ENCODE data around the gene LZTS3. TPM values are rescaled to one million over a fixed set of nuclear protein-coding genes. Genes with fewer than 3 reads are reported as not detected.
"Not testable (repeated sequence)": the region's sequence is repeated elsewhere in the genome, so short reads cannot be mapped to it uniquely, and the experiment has no call there.

LZTS3 gene
- total RNA-seq, 1 donor from 2014 or later = 0.45 TPM

DNA sequence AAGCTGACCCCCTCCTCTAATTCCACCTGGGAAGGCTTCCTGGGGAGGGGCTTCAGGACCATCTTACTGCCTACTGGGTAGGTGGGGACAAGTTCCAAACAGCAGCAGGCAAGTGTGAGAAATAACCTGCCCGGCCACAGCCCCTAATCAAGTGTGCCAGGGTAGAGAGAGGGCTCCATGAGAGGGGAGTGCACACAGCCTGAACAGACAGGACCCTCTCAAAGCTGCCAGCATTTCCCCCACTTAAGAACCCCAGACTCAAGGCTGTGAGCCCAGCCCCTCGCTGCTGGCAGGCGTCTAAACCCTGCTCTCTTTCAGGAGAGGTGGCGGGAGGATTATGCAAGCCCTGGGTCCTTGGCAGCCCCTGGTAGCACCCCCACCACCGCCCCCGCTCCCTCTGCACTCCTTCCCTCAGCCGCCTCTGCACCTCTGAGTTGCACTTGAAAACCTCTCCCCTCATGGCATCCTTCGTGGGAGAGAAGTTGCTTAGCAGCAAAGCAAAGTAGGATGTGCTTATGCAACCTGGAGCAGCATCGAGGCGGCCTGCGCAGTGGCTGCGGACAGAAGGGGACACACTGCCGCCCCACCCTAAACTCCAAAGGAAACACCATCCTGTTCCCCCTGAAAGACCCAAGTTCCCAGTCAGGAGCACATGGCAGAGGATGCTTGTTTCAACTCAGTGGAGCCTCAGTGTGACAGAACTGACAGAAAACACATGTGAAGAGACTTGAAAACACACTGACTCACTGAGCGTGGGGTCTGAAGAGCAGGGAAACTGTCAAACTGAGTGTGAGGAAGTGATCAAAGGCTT, 20.7 kb upstream of the LZTS3 start:
- intact Hi-C loops (cut with micrococcal nuclease) = no loop called here

DNA sequence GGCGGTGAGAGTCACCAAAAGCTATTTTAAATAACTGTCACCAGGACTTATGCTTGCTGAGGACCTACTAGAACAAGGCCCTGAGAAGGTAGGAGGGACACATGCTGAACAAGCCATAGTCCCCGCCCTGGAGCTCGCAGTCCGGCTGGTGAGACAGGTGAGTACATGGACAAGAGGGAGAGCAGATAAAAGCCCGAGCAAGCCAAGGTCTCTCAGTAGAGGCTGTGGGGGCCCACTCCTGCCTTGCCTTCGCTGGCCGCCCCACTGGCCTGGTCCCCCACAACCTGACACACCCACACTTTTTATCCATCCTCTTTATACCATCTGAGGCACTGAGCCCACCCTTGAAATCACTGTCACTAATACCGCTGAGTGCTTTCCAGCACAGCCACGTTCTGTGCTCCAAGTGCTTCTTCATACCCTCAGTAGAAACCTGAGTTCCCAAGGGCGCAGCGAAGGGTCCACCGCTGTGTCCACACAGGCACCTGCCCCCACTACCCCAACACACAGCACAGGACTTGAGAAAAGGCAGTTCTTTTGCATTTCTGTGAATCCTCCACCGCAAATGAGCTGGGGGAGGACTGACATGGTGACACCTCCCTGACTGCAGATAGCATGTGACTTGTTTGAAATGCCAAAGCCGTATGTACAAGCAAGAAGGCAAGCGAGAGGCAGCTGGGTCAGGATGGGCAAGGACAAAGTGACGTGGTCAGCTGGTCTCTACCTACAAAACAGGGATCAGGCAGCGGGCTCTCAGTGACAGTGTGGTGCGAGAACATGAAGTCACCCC, 19.1 kb upstream of the LZTS3 start:
- intact Hi-C loops (cut with micrococcal nuclease) = no loop called here

DNA sequence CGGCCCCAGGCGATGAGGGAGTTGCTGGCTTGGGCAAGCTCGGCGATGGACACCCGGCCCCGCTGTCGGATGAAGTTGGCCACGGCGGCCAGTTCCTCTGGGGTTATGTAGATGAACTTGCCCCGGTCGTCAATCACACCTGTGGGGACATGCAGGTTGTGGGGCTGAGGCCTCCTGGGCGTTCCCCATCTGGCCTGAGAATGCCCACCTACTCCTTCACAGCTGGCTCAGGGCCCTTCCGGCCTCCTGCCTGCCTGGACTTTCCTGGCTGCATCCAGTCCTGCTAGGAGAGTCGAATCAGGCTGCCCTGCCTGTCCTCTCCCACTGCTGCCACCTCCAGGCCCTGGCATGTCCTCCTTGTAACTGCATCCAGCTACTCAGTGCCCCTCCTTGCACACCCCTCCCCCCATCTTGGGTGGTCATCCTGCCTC, 17.3 kb upstream of the LZTS3 start:
- intact Hi-C loops (cut with micrococcal nuclease) = no loop called here

DNA sequence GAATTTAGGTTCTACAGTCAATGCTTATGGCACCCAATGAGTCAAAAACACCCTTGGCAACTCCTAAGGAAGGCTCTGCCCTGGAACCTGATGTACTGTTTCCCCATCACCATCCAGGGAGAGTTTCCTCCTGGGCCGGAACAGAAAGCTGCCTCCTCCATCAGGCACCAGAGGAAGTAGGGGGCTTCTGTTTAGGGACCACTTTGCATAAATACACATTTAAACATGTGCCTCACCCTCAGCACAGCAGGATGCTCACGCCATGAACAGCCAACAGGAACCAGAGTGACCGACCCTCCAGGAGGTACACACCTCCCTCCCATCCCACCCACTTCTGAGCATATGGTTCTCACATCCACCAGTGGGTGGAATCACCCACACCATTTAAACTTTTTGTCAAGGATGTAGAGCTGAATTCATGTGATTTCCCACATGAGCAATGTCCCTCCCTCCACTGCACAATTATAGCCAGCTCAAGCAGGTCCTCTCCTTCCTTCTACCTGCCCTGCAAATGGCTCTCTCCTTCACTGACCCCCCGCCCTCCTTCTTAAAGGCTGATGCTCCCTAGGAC, 16.3 kb upstream of the LZTS3 start:
- intact Hi-C loops (cut with micrococcal nuclease) = no loop called here

DNA sequence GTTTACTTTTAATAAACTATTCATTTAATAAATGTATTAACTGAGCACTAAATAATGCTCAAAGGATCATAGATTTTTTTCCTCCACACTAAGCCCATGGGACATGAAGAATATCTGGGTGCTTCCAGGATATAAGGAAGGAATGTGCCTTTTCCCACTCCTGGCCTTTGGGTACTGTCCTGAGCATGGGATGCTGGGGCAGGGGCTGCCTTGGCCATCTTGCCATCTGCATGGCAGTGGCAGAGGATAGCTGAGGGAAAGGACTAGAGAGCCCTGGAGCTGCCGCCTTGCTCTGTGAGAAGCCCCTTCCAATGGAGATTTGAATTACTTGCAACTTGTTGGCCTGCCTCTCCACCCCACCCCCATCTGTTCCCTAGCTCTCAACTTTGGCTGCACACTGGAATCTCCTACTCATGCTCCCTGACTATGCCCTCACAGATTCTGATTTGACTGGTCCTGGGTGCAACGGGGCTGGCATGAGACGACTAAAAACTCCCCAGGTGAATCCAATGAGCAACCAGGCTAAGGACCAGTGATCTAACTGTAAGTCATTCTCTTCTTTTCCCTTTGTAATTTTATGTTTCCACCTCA, 15.6 kb upstream of the LZTS3 start:
- intact Hi-C loops (cut with micrococcal nuclease) = no loop called here

DNA sequence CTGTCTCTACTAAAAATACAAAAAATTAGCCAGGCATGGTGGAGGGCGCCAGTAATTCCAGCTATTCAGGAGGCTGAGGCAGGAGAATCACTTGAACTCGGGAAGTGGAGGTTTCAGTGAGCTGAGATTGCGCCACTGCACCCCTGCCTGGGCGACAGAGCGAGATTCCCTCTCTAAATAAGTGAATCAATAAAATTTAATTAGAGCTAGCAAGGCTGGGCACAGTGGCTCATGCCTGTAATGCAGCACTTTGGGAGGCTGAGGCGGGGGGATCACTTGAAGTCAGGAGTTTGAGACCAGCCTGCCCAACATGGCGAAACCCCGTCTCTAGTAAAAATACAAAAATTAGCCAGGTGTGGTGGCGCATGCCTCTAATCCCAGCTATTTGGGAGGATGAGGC, 14.5 kb upstream of the LZTS3 start:
- intact Hi-C loops (cut with micrococcal nuclease) = not testable (repeated sequence)

DNA sequence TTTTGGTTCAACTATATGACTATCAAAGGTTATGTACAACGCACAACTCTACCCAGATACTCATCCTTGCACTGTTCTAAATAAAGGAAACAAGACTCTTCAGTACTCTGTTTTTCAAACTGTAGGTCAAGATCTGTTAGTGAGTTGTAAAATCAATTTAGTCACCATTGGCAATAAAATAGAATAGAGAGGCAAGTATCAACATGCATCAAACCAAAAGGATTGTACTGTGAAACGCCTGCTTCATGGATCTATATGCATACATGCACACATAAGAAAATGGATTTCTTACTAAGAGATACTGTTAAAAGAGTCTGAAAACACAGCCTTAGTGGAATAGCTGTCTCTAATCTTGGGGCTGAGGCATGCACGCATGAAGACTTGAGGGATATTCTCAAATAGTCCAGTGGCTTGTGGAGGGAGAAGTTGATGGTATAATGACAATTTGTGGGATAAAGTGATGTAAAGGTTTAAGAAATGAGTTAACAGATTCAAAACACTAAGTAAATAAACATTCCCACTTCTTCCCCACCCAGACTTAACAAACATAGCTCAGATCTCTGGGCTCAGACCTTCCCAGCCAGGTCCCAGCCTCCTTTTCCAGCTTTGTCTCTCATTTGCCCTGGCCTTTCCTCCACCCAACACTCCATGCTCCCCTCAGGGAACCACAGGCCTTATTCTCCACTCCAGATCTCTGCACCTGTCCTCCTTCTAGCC, 10.7 kb upstream of the LZTS3 start:
- intact Hi-C loops (cut with micrococcal nuclease) = no loop called here

DNA sequence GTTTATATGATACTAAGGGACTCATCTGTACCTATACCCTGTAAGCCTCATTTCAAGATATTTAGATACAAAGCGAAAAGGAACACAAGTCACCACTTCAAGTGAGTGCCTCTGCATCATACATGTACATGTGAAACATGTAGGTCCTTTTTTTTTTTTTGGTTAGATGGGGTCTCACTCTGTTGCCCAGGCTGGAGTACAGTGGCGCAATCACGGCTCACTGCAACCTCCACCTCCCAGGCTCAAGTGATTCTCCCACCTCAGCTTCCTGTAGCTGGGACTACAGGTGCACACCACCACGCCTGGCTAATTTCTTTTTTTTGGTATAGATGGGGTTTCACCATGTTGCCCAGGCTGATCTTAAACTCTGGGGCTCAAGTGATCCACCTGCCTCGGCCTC, 9.1 kb upstream of the LZTS3 start:
- intact Hi-C loops (cut with micrococcal nuclease) = not testable (repeated sequence)

DNA sequence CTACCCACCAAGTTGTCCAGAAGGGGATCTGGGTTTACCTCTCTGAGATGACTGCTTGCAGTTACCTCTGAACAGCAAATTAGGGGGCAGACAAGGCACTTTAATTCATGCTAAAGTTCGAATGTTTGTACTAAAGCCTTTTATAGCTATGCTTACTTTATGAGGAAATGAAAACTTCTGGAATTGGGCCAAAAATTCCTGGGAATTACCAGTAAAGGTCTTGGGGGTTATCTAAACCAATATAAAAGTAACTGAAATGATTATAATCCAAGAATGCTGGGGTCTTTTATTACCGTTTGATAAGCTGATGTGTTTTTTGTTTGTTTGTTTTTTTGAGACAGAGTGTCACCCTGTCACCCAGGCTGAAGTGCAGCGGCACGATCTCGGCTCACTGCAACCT, 7.9 kb upstream of the LZTS3 start:
- intact Hi-C loops (cut with micrococcal nuclease) = no loop called here

DNA sequence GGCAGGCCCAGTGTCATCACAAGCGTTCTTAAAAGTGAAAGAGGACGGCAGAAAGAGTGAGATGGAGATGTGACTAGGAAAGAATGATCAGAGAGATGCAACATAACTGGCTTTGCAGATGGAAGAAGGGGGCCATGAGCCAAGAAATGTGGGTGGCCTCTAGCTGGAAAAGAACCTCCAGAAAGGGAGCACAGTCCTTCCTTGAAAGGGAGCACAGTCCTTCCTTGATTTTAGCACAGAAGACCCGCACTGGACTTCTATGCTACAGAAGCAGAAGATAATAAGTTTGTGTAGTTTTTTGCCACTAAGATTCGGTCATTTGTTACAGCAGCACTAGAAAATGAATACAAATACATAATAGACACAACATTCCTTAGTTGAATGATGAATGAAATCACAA, 7.0 kb upstream of the LZTS3 start:
- intact Hi-C loops (cut with micrococcal nuclease) = no loop called here

DNA sequence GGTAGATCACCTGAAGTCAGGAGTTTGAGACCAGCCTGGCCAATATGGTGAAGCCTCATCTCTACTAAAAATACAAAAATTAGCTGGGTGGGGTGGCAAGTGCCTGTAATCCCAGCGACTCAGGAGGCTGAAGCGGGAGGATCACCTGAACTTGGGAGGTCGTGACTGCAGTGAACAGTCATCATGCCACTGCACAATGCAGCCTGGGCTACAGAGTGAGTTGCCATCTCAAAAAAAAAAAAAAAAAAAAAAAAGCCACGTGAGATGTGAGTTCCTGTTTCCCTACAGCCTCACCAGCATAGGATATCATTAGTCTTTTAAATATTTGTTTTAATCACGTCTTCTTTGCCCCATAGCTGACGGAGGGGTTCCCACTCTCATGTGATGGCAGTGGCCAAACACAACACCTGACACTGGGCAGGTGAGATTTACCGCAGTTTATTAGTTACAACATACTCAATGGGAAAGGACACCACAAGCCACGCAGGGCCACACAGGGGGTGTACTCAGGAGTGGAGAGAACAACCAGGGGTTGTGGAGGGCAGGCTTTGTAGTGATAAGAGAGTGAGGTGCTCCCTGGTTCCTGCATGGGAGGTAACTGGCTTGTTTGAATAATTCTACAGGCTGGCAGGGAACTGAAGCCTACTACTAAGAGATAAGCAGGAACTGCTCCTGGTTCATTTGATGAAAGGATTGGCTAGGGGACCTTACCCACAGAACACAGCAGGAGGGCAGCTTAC, 4.6 kb upstream of the LZTS3 start:
- intact Hi-C loops (cut with micrococcal nuclease) = no loop called here

DNA sequence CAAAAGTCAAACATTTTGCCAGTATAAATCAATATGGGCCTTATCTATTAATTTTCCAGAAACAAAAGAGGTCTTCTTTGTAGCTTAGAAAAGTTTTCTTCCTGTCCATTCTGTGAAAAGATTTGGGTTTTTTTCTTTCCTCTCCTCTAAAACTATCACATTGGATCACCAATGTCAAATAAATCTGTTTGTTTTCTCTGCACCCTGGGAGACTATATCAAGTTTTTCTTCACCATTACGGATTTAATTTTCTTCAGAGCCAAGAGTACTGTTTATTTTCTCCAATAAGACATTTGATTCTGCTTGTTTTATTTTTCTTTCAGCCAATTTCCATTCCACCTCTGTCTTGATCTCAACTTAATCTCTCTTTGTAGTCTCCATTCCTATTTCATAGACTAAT, 1.9 kb upstream of the LZTS3 start:
- intact Hi-C loops (cut with micrococcal nuclease) = no loop called here

DNA sequence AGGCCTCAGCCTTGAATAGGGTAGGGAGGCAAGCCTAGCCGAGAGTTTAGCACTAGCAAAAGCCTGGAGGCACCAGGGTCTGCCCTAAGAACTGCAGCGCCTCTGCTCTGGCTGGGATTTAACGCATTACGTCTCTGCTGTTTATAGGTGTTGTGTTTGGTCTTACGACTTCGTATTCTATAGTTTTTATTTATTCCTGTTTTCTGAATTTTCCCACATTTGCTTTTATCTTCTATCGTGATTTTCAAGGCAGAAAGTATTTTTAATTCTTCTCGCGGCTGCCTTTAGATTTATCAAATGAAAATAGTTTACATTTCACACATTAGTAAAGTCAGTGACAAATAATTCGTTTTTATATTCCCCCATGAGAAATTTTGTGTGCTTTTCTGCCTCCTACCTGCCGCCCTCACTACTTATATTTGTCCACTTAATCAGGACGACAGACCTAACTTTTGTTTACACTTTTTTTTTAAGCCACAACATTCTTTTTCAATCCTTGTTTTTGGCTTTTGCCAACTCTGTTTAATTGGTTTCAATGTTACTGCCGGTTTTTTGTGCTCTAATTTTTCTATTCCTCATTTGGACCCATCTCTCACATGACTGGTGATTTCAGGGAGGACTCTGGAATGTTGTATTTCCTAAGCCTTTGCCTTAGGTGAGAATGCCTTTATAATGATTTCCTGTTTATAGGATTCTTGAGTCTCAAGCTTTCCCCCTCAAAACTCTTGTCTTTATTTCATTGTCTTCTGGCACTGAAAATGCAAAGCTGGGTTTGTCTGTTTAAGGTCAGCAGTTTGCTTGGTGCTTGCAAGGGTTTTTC, 1.3 kb upstream of the LZTS3 start:
- intact Hi-C loops (cut with micrococcal nuclease) = no loop called here

DNA sequence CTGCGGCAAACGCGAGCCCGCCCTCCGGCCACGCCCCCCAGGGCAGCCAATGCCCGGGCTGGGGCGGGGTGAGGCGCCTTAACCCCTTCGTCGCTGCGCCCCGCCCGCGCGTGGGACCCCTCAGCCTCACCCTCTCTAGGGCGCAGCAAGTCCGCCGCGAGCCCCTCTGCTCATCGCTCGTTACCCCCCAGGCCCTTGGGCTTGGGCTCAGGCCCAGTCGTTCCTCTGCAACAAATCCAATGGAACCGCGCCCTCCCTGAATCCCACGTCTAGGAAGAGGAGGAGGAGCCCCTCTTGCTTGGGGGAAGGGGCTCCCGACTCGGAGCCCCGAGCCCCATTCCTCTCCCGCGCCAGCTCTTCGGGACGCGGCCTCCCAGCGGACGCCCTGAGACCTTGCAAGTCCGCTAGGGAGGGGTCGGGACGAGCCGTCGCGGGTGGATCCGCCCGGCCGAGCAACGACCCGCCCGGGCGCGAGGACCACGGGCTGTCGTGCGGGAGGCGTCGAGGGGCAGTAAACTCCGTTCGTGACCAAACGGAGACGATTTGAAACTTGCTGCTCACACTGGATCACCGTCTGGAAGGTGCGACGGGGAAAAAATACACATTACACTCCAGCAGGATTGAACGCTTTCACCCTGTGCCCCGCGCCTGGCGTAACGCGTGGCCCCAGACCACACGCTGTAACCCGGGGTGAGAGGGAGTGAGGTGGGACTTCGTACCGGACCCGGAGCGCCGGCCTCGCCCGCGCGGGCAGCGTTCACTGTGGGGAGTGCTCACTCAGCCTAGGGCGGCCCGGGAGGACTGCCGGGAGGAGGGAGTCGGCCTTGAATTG, 477 bp upstream of the LZTS3 start:
- intact Hi-C loops (cut with micrococcal nuclease) = loop anchor here (1.0 kb wide), 1 partner anchor 15 kb away; the partner anchor contains the start of genes FASTKD5 and UBOX5

DNA sequence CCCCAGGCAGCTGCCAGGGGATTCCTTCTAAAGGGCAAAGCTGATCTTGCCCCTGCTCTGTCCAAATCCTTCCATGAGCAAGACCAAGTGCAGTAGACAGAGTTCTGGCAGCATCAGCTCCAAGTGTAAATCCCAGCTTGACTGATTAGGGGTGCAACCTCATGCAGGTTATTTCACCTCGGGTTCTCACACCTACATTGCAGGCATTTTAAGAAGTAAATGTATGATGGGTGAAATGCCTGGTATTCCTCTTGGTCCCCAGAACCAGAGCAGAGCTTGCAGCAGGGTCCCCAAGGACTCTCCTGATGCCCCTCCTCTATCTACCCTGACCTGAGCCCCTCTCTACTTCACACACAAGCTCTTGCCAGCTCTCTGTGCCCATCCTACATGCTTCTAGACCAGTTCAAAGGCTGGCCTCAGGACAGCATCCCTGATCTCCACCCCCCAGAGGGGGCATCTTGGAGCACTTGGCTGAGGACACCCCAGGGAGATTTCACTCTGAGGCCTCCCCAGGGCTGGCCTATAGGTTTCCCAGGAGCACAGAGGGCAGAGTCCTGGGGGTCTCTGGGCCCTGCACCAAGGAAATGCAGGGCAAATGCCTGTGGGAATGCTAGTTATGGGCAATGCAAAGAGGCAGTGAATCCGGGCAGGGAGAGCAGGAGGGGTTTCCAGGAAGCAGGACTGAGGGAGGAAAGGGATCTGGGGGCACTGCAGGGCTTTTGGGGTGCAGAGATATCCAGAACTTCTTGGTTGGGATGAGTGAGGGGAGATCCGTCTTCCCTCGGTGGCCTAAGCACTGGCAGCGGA, 1.0 kb downstream of the LZTS3 start:
- intact Hi-C loops (cut with micrococcal nuclease) = no loop called here

DNA sequence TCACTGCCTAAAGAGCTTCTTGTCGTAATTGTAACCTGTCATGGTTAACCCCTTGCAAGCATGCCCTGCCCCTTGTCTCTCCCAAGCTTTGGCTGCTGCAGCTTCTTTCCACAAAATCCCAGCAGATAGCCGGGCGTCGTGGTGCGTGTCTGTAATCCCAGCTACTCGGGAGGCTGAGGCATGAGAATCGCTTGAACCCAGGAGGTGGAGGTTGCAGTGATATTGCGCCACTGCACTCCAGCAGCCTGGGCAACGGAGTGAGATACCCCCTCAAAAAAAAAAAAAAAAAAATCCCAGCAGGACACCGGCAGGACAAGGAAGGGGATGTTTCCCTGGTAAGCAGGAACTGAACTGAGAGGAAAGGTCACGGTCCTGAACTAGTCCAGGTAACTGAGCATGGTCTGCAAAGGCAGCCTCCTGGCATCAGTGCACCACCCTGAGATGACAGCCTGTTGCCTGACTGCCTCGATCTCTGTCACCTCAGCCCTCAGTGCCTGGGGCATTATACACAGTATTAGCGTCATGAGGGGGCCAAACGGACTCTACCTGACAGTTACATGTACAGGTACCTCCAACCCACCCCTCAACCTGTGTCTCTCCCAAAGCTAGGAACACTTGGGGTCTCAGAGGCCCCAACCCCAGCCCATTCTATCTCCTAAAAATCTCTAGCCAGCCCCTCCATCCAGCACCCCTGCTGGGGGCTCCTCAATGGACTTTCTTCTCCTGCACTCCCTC, 1.8 kb downstream of the LZTS3 start:
- intact Hi-C loops (cut with micrococcal nuclease) = no loop called here

Data from T-helper 2 cell treated with Interferon-gamma antibody and Interleukin-4, amounts not matched to agents 100 ng/mL and 5 ng/mL, for 36 hours (primary cell).